ENCODE results near the gene LCAT. TPM values are rescaled to one million over a fixed set of nuclear protein-coding genes. Genes with fewer than 3 reads are reported as not detected.

The LCAT gene
- total RNA-seq, 5 donors from 2014 or later (not counting 1 experiment from before 2014, with no cell fraction given): 9.8 to 20.7 (median 18.7) TPM

GRCh38 chr16:67965668-67966548, 22.0 kb upstream of the LCAT start:
- peaks cover 10 to 28% of the 10 kb centered on the region in 2 experiments for H3K4me1 ChIP-seq (ENCODE audit: control insufficient read depth in 1 of 2, extremely low read depth in 1 of 2, insufficient read depth in 2 of 2, low read length in 2 of 2)
- Mint-ChIP-seq H3K9me3 (no peaks in the 10 kb centered on the region), H3K27me3 (no peaks in the 10 kb centered on the region), H3K27ac (no peak overlapping the region), H3K4me1 (peaks cover 21 to 36% (median 23%) of the 10 kb centered on the region in 3 donors), H3K36me3 (peaks cover 9% of the 10 kb centered on the region), H3K4me3 (peak overlapping the region in 2 of 3 donors; percentile 85 to 98)
- DNase-seq: no peak
- ChIA-PET POLR2A (interaction anchor here in 1 of 2 donors (0.6 kb wide), 2 partner anchors 18 to 29 kb away, joined by 3 read pairs; no protein-coding TSS in a partner anchor), CTCF (interaction anchor here (0.5 to 0.6 kb wide), 3 partner anchors 28 to 87 kb away, joined by 4 to 6 read pairs (median 4); no protein-coding TSS in a partner anchor)
- H3K27ac ChIP-seq (ENCODE audit: low read length): no peak overlapping the region
- H3K36me3 ChIP-seq (ENCODE audit: control insufficient read depth in 2 of 2, extremely low read depth in 1 of 2, insufficient read depth in 1 of 2, low read length in 1 of 2): peaks cover 0 to 16% of the 10 kb centered on the region in 2 donors
- H3K4me3 ChIP-seq (ENCODE audit: control insufficient read depth in 1 of 2, extremely low read depth in 1 of 2, low read length in 1 of 2): no peak overlapping the region
- H3K9me3 ChIP-seq: no peaks in the 10 kb centered on the region
- no peaks in the 10 kb centered on the region for H3K27me3 ChIP-seq (replicated peaks in 1 of 2; ENCODE audit: control insufficient read depth in 2 of 2, extremely low read depth in 1 of 2, insufficient read depth in 2 of 2, low read length in 1 of 2)
- 98% methylated on average over 10 of the region's 11 CpGs for WGBS (ENCODE audit: insufficient coverage)
- no peak for ATAC-seq (replicated peaks in 1 of 4)

- H3K27ac Mint-ChIP-seq: no peak overlapping the region
- Histone ChIP-seq H3K4me1 (ENCODE audit: control insufficient read depth in 1 of 2, extremely low read depth in 1 of 2, insufficient read depth in 2 of 2, low read length in 2 of 2) (peaks cover 10 to 27% of the 10 kb centered on the region in 2 experiments), H3K36me3 (ENCODE audit: control insufficient read depth in 2 of 2, extremely low read depth in 1 of 2, insufficient read depth in 1 of 2, low read length in 1 of 2) (peaks cover 7 to 26% of the 10 kb centered on the region in 2 donors), H3K4me3 (ENCODE audit: control insufficient read depth in 1 of 2, extremely low read depth in 1 of 2, low read length in 1 of 2) (no peak overlapping the region), H3K27ac (ENCODE audit: low read length) (no peak overlapping the region), H3K9me3 (no peaks in the 10 kb centered on the region), H3K27me3 (replicated peaks in 1 of 2; ENCODE audit: control insufficient read depth in 2 of 2, extremely low read depth in 1 of 2, insufficient read depth in 2 of 2, low read length in 1 of 2) (no peaks in the 10 kb centered on the region)
- no peak for ATAC-seq (replicated peaks in 1 of 4)
- DNase-seq: no peak
- peaks cover 15% of the 10 kb centered on the region for H3K36me3 Mint-ChIP-seq
- H3K4me1 Mint-ChIP-seq: peaks cover 18 to 36% (median 21%) of the 10 kb centered on the region in 3 donors
- WGBS (ENCODE audit: insufficient coverage): 87% methylated on average over 2 of the region's 6 CpGs
- H3K27me3 Mint-ChIP-seq: no peaks in the 10 kb centered on the region
- ChIA-PET CTCF (interaction anchor here in 1 of 2 donors (0.7 kb wide), 1 partner anchor 320 kb away, joined by 3 read pairs; no protein-coding TSS in a partner anchor), POLR2A (no interaction called here)
- H3K4me3 Mint-ChIP-seq: no peak overlapping the region
- no peaks in the 10 kb centered on the region for H3K9me3 Mint-ChIP-seq
Measured at GRCh38 chr16:67964477-67965131, 20.7 kb upstream of the LCAT start.

- H3K36me3 Mint-ChIP-seq: peaks cover 15% of the 10 kb centered on the region
- H3K27ac ChIP-seq (ENCODE audit: low read length): no peak overlapping the region
- ATAC-seq (replicated peaks in 1 of 4) (no peak), DNase-seq (no peak)
- H3K4me3 ChIP-seq (ENCODE audit: control insufficient read depth in 1 of 2, extremely low read depth in 1 of 2, low read length in 1 of 2): no peak overlapping the region
- ChIA-PET CTCF (interaction anchor here in 1 of 2 donors (0.7 kb wide), 1 partner anchor 320 kb away, joined by 3 read pairs; no protein-coding TSS in a partner anchor), POLR2A (no interaction called here)
- H3K27me3 Mint-ChIP-seq: no peaks in the 10 kb centered on the region
- H3K27me3 ChIP-seq (replicated peaks in 1 of 2; ENCODE audit: control insufficient read depth in 2 of 2, extremely low read depth in 1 of 2, insufficient read depth in 2 of 2, low read length in 1 of 2): no peaks in the 10 kb centered on the region
- peaks cover 10 to 33% of the 10 kb centered on the region in 2 donors for H3K36me3 ChIP-seq (ENCODE audit: control insufficient read depth in 2 of 2, extremely low read depth in 1 of 2, insufficient read depth in 1 of 2, low read length in 1 of 2)
- H3K4me3 Mint-ChIP-seq: no peak overlapping the region
- H3K9me3 ChIP-seq: no peaks in the 10 kb centered on the region
- H3K4me1 ChIP-seq (ENCODE audit: control insufficient read depth in 1 of 2, extremely low read depth in 1 of 2, insufficient read depth in 2 of 2, low read length in 2 of 2): peaks cover 7 to 19% of the 10 kb centered on the region in 2 experiments
- no peaks in the 10 kb centered on the region for H3K9me3 Mint-ChIP-seq
- no peak overlapping the region for H3K27ac Mint-ChIP-seq
- peaks cover 15 to 29% (median 17%) of the 10 kb centered on the region in 3 donors for H3K4me1 Mint-ChIP-seq
- 95% methylated on average over 32 of the region's 32 CpGs for WGBS (ENCODE audit: insufficient coverage)
Measured at GRCh38 chr16:67963662-67964321, 19.9 kb upstream of the LCAT start.

- no peak overlapping the region for H3K27ac Mint-ChIP-seq
- peaks cover 16% of the 10 kb centered on the region for H3K36me3 Mint-ChIP-seq
- WGBS (ENCODE audit: insufficient coverage): 100% methylated on average over 1 of the region's 2 CpGs
- peaks cover 15 to 29% (median 17%) of the 10 kb centered on the region in 3 donors for H3K4me1 Mint-ChIP-seq
- H3K4me3 Mint-ChIP-seq: no peak overlapping the region
- Histone ChIP-seq H3K4me1 (ENCODE audit: control insufficient read depth in 1 of 2, extremely low read depth in 1 of 2, insufficient read depth in 2 of 2, low read length in 2 of 2) (peaks cover 6 to 18% of the 10 kb centered on the region in 2 experiments), H3K36me3 (ENCODE audit: control insufficient read depth in 2 of 2, extremely low read depth in 1 of 2, insufficient read depth in 1 of 2, low read length in 1 of 2) (peaks cover 10 to 37% of the 10 kb centered on the region in 2 donors), H3K4me3 (ENCODE audit: control insufficient read depth in 1 of 2, extremely low read depth in 1 of 2, low read length in 1 of 2) (no peak overlapping the region), H3K9me3 (no peaks in the 10 kb centered on the region), H3K27me3 (replicated peaks in 1 of 2; ENCODE audit: control insufficient read depth in 2 of 2, extremely low read depth in 1 of 2, insufficient read depth in 2 of 2, low read length in 1 of 2) (no peaks in the 10 kb centered on the region), H3K27ac (ENCODE audit: low read length) (no peak overlapping the region)
- H3K9me3 Mint-ChIP-seq: no peaks in the 10 kb centered on the region
- ChIA-PET CTCF (no interaction called here), POLR2A (no interaction called here)
- no peak for ATAC-seq (replicated peaks in 1 of 4)
- DNase-seq: no peak
- no peaks in the 10 kb centered on the region for H3K27me3 Mint-ChIP-seq
Measured at GRCh38 chr16:67963292-67963661, 19.4 kb upstream of the LCAT start.

GRCh38 chr16:67962135-67962534, 18.2 kb upstream of the LCAT start:
- ATAC-seq (replicated peaks in 1 of 4) (no peak), DNase-seq (no peak)
- Mint-ChIP-seq H3K4me3 (no peak overlapping the region), H3K27me3 (no peaks in the 10 kb centered on the region), H3K27ac (no peak overlapping the region), H3K36me3 (peaks cover 18% of the 10 kb centered on the region), H3K4me1 (peaks cover 8 to 21% (median 10%) of the 10 kb centered on the region in 3 donors), H3K9me3 (no peaks in the 10 kb centered on the region)
- H3K4me1 ChIP-seq (ENCODE audit: control insufficient read depth in 1 of 2, extremely low read depth in 1 of 2, insufficient read depth in 2 of 2, low read length in 2 of 2): peaks cover 3 to 10% of the 10 kb centered on the region in 2 experiments
- no peaks in the 10 kb centered on the region for H3K27me3 ChIP-seq (replicated peaks in 1 of 2; ENCODE audit: control insufficient read depth in 2 of 2, extremely low read depth in 1 of 2, insufficient read depth in 2 of 2, low read length in 1 of 2)
- WGBS (ENCODE audit: insufficient coverage): 87% methylated on average over 5 of the region's 8 CpGs
- H3K9me3 ChIP-seq: no peaks in the 10 kb centered on the region
- H3K27ac ChIP-seq (ENCODE audit: low read length): no peak overlapping the region
- CTCF ChIA-PET: interaction anchor here in 1 of 2 donors (0.5 kb wide), 1 partner anchor 123 kb away, joined by 6 read pairs; no protein-coding TSS in a partner anchor
- no peak overlapping the region for H3K4me3 ChIP-seq (ENCODE audit: control insufficient read depth in 1 of 2, extremely low read depth in 1 of 2, low read length in 1 of 2)
- POLR2A ChIA-PET: no interaction called here
- H3K36me3 ChIP-seq (ENCODE audit: control insufficient read depth in 2 of 2, extremely low read depth in 1 of 2, insufficient read depth in 1 of 2, low read length in 1 of 2): peaks cover 10 to 39% of the 10 kb centered on the region in 2 donors

GRCh38 chr16:67961551-67961957, 17.6 kb upstream of the LCAT start:
- peaks cover 0 to 4% of the 10 kb centered on the region in 2 experiments for H3K4me1 ChIP-seq (ENCODE audit: control insufficient read depth in 1 of 2, extremely low read depth in 1 of 2, insufficient read depth in 2 of 2, low read length in 2 of 2)
- DNase-seq (no peak), ATAC-seq (replicated peaks in 1 of 4) (no peak)
- H3K36me3 ChIP-seq (ENCODE audit: control insufficient read depth in 2 of 2, extremely low read depth in 1 of 2, insufficient read depth in 1 of 2, low read length in 1 of 2): peaks cover 10 to 39% of the 10 kb centered on the region in 2 donors
- no peaks in the 10 kb centered on the region for H3K27me3 ChIP-seq (replicated peaks in 1 of 2; ENCODE audit: control insufficient read depth in 2 of 2, extremely low read depth in 1 of 2, insufficient read depth in 2 of 2, low read length in 1 of 2)
- WGBS (ENCODE audit: insufficient coverage): 98% methylated on average over 8 of the region's 13 CpGs
- H3K9me3 ChIP-seq: no peaks in the 10 kb centered on the region
- ChIA-PET POLR2A (no interaction called here), CTCF (interaction anchor here in 1 of 2 donors (0.5 kb wide), 1 partner anchor 123 kb away, joined by 6 read pairs; no protein-coding TSS in a partner anchor)
- Mint-ChIP-seq H3K9me3 (no peaks in the 10 kb centered on the region), H3K4me3 (no peak overlapping the region), H3K27ac (no peak overlapping the region), H3K27me3 (no peaks in the 10 kb centered on the region), H3K36me3 (peaks cover 18% of the 10 kb centered on the region), H3K4me1 (peaks cover 2 to 15% (median 4%) of the 10 kb centered on the region in 3 donors)
- H3K4me3 ChIP-seq (ENCODE audit: control insufficient read depth in 1 of 2, extremely low read depth in 1 of 2, low read length in 1 of 2): no peak overlapping the region
- H3K27ac ChIP-seq (ENCODE audit: low read length): no peak overlapping the region
